AG10803 (cell line): ENCODE results near the gene IGSF3.

Experiments
- DNase-seq: peaks from one replicate; pipeline ENCODE4 v3.0.0; 2010; ENCODE audit warnings: low read depth
- H3K4me3 ChIP-seq: 2 replicates; pipeline ENCODE4 v1.5.1; 2011; ENCODE audit warnings: mild to moderate bottlenecking, low read length, control low read depth
- TF ChIP-seq, protein P1 (sequence below): conservative IDR thresholded peaks from 2 replicates; pipeline ENCODE4 v1.5.1; 2011; ENCODE audit warnings: mild to moderate bottlenecking, low read length, control low read depth, inconsistent platforms

Gene IGSF3

GRCh38 chr1:116578581-116578980 lies 89.0 kb downstream of the IGSF3 start:
- TF ChIP-seq, protein P1, sequence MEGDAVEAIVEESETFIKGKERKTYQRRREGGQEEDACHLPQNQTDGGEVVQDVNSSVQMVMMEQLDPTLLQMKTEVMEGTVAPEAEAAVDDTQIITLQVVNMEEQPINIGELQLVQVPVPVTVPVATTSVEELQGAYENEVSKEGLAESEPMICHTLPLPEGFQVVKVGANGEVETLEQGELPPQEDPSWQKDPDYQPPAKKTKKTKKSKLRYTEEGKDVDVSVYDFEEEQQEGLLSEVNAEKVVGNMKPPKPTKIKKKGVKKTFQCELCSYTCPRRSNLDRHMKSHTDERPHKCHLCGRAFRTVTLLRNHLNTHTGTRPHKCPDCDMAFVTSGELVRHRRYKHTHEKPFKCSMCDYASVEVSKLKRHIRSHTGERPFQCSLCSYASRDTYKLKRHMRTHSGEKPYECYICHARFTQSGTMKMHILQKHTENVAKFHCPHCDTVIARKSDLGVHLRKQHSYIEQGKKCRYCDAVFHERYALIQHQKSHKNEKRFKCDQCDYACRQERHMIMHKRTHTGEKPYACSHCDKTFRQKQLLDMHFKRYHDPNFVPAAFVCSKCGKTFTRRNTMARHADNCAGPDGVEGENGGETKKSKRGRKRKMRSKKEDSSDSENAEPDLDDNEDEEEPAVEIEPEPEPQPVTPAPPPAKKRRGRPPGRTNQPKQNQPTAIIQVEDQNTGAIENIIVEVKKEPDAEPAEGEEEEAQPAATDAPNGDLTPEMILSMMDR: no peak
- DNase-seq: no peak
- no peak overlapping the region for H3K4me3 ChIP-seq

- DNase-seq: no peak
- TF ChIP-seq, protein P1: no peak
- no peak overlapping the region for H3K4me3 ChIP-seq
These were observed 89.7 kb downstream of the IGSF3 start for GRCh38 chr1:116577759-116578314.

GRCh38 chr1:116574581-116575291 lies 92.8 kb downstream of the IGSF3 start:
- TF ChIP-seq, protein P1: peak; percentile 94
- H3K4me3 ChIP-seq: no peak overlapping the region
- DNase-seq: peak; percentile 61

DNA sequence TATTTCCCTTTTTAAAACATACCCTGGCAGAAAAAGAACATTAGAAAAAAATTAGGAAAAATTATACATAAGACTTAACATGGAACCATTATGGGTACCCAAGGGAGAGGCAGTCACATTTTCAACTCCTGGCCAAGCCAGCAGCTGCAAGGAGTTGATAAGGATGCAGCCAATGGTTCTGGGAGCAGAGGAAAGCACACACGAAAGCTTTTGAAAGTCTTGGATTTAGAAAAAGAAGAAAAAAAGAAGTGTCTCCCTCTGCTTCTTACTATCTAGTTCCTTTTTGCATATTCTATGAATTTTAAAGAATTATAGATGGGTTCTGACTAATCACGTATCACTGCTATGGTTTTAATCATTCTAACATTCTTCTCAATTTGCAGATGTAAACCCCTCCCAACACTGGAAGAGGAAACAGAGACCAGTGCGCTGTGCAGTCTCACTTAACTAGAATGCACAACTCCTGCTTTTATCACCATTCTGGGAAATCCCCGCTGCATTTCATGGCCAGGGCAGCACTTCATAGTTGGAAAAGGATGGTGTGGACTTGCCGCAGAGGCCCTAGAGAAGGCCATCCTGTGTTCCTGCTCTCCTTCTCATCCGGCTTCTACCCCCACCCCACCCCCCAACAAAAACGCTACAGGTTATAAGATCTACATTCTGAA lies 94.0 kb downstream of the IGSF3 start:
- DNase-seq: peak; percentile 9
- TF ChIP-seq, protein P1: no peak
- H3K4me3 ChIP-seq: no peak overlapping the region

DNA sequence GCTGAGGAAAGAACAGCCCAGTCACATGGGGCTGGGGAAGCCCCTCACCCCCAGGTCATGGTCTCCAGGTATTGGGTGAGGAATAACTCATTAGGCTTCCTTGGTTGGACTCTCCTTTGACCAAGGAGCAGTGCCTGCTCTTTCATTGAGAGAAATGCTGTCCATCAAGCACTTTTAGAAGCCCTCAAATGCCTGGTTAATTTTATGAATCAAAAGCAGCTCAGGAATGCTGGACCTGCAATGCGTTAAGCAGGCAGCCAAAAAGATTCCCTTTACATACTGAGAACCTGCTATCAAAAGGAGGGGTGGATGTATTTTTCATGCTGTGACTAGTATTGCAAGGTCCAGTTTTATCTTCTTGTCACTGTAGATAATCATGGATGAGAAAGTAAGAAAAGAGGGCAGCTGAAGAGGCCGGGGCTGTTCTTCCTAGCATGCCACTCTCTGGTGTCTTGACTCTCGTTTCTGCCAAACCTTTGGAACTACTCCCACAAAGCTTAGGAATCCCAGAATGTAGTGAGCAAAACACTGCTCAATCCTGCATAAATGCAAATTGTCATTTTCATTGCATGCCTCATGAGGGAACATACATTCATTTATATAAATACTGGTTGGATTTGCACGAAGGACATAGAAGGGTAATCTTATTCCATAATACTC lies 94.6 kb downstream of the IGSF3 start:
- DNase-seq: no peak
- TF ChIP-seq, protein P1: no peak
- H3K4me3 ChIP-seq: no peak overlapping the region

DNA sequence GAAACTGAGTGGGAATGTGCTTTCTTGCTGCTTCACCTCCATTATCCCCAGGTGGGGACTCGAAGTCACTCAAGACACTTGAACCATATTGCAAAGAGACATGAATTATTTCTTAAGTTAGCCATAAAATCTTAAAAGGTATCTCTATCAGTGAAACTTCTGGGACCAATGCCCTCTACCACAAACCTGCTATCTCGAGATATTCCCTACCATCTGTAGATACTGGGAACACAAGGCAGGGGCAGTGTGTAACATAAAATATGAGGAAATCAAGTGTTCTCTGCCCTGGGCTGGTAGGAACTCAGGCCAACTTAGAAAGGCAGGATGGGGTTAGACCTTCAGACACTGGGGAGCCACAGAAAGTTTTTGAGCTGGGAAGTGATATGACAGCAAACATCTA lies 95.4 kb downstream of the IGSF3 start:
- DNase-seq: no peak
- no peak overlapping the region for H3K4me3 ChIP-seq
- TF ChIP-seq, protein P1: no peak
